SK-N-SH treated with all-trans-retinoic acid at 6 μM for 48 hours (cell line): ENCODE results near the gene ST6GALNAC3.

ENCODE experiments used
- CREB5 ChIP-seq: fragments of 250-450 bp; sonication (Bioruptor Pico); IDR thresholded peaks from 2 replicates; pipeline ENCODE4 v1.5.1; 2020; ENCODE audit warnings: low read depth, mild to moderate bottlenecking, moderate library complexity
- ZC3H10 ChIP-seq: fragments of 250-450 bp; sonication (Bioruptor Pico); IDR thresholded peaks from 2 replicates; pipeline ENCODE4 v1.5.1; 2021; ENCODE audit warnings: mild to moderate bottlenecking, moderate library complexity

GRCh38 chr1:76541618-76542017, 467.1 kb downstream of the ST6GALNAC3 start:
- TF ChIP-seq CREB5 (CRISPR knock-in tag) (no peak), ZC3H10 (CRISPR knock-in tag) (no peak)
